Gastrocnemius medialis (tissue), 4 donors: Measurements from ENCODE around the gene EYS. TPM values are rescaled to one million over a fixed set of nuclear protein-coding genes. Genes with fewer than 3 reads are reported as not detected.

Source experiments
- ATAC-seq, 2 donors: fragments of 150-250 bp; one replicate each; pipeline ENCODE4 v1.9.1; 2016
- DNase-seq, 2 donors: peaks; one replicate each; pipeline ENCODE4 v3.0.0-alpha.2; 2019
- H3K27ac ChIP-seq, 4 donors: fragments of 200-600 bp; sonication (generic); 1 replicate in 1 of 4; 2 replicates in 3 of 4; pipeline ENCODE4 v1.5.1; 2016 to 2018; ENCODE audit warnings: mild to moderate bottlenecking in 2 of 4, moderate library complexity in 1 of 4
- H3K27me3 ChIP-seq, 3 donors: fragments of 200-600 bp; sonication (generic) in 2 of 3; 1 replicate in 1 of 3; 2 replicates in 2 of 3; pipeline versions ENCODE4 v1.5.1 to v1.6.0; 2016 to 2019; ENCODE audit warnings: mild to moderate bottlenecking in 1 of 3, moderate library complexity in 1 of 3
- H3K36me3 ChIP-seq, 2 donors: fragments of 200-600 bp; sonication (generic) in 1 of 2; one replicate each; pipeline ENCODE4 v1.5.1; 2017 to 2018
- H3K4me1 ChIP-seq, 2 donors: fragments of 200-600 bp; sonication (generic) in 1 of 2; one replicate each; pipeline ENCODE4 v1.5.1; 2016 to 2017; ENCODE audit warnings: mild to moderate bottlenecking in 2 of 2
- H3K4me3 ChIP-seq, 4 donors: fragments of 200-600 bp; sonication (generic) in 3 of 4; 1 replicate in 1 of 4; 2 replicates in 3 of 4; pipeline ENCODE4 v1.5.1; 2016 to 2019; ENCODE audit warnings: mild to moderate bottlenecking in 2 of 4
- H3K9me3 ChIP-seq, 3 donors: fragments of 200-600 bp; sonication (generic) in 2 of 3; 1 replicate in 1 of 3; 2 replicates in 2 of 3; pipeline ENCODE4 v1.5.1; 2016 to 2019
- CTCF ChIP-seq, 5 experiments: fragments of 450-650 bp in 3 of 5; fragments of 200-600 bp in 2 of 5; sonication (generic) in 2 of 5; IDR thresholded peaks in 4 of 5; conservative IDR thresholded peaks in 1 of 5; 1 replicate in 4 of 5; 2 replicates in 1 of 5; pipeline ENCODE4 v1.5.1; 2016 to 2019; ENCODE audit warnings: antibody characterized with exemption in 5 of 5, mild to moderate bottlenecking in 3 of 5, moderate library complexity in 3 of 5
- POLR2A ChIP-seq, 2 donors: fragments of 450-650 bp; IDR thresholded peaks; one replicate each; pipeline ENCODE4 v1.6.1; 2017; ENCODE audit warnings: antibody characterized with exemption in 2 of 2, mild to moderate bottlenecking in 2 of 2, moderate library complexity in 2 of 2
- in situ Hi-C, 4 donors: fragments of 200-750 bp; cut with MboI; loops; one replicate each; pipeline versions ENCODE4 v1.15.0 to v1.8.0; 2017; ENCODE audit warnings: low sequenced_read_pairs in 4 of 4
- intact Hi-C: fragments of 100-400 bp; cut with DNase I; formaldehyde crosslinking; loops from one replicate; pipeline ENCODE4 v1.15.1; 2023; ENCODE audit warnings: low total_unique reads
- total RNA-seq, 4 donors: library from RNA; depleted of rRNA; stranded (reverse); fragments of >200 nt; gene quantifications; one replicate each; pipeline versions ENCODE4 v1.1.0 to v1.2.3, GENCODE V29; 2016

The EYS gene
- total RNA-seq, 4 donors from 2014 or later: 0.20 TPM; not detected in 3

GRCh38 chr6:64103480-64103879 lies 1603.5 kb downstream of the EYS start:
- H3K9me3 ChIP-seq: no peaks in the 10 kb centered on the region
- H3K4me3 ChIP-seq: no peak overlapping the region
- no peak overlapping the region for H3K27ac ChIP-seq
- H3K4me1 ChIP-seq: no peaks in the 10 kb centered on the region
- no peak for TF ChIP-seq POLR2A (IDR thresholded peaks at IDR 0.05)
- TF ChIP-seq CTCF (IDR thresholded peaks at IDR 0.05 in 4 of 5, conservative IDR thresholded peaks at IDR 0.05 in 1 of 5): no peak
- intact Hi-C loops (no loop called here), in situ Hi-C loops (no loop called here)
- no peaks in the 10 kb centered on the region for H3K36me3 ChIP-seq
- no peak for DNase-seq
- H3K27me3 ChIP-seq: no peaks in the 10 kb centered on the region
- no peak for ATAC-seq

- ATAC-seq: no peak
- no peaks in the 10 kb centered on the region for H3K36me3 ChIP-seq
- H3K4me1 ChIP-seq: no peaks in the 10 kb centered on the region
- no peak overlapping the region for H3K4me3 ChIP-seq
- TF ChIP-seq POLR2A (IDR thresholded peaks at IDR 0.05) (no peak), CTCF (IDR thresholded peaks at IDR 0.05 in 4 of 5, conservative IDR thresholded peaks at IDR 0.05 in 1 of 5) (no peak)
- intact Hi-C loops (no loop called here), in situ Hi-C loops (no loop called here)
- DNase-seq: no peak
- H3K27ac ChIP-seq: no peak overlapping the region
- H3K9me3 ChIP-seq: no peaks in the 10 kb centered on the region
- H3K27me3 ChIP-seq: no peaks in the 10 kb centered on the region
Observed at GRCh38 chr6:64100702-64101303, 1606.2 kb downstream of the EYS start.

- DNase-seq: no peak
- Histone ChIP-seq H3K27ac (no peak overlapping the region), H3K4me1 (no peaks in the 10 kb centered on the region), H3K27me3 (no peaks in the 10 kb centered on the region), H3K4me3 (no peak overlapping the region), H3K36me3 (no peaks in the 10 kb centered on the region), H3K9me3 (no peaks in the 10 kb centered on the region)
- in situ Hi-C loops (no loop called here), intact Hi-C loops (no loop called here)
- TF ChIP-seq CTCF (IDR thresholded peaks at IDR 0.05 in 4 of 5, conservative IDR thresholded peaks at IDR 0.05 in 1 of 5) (no peak), POLR2A (IDR thresholded peaks at IDR 0.05) (no peak)
- no peak for ATAC-seq
Observed at GRCh38 chr6:64090352-64090751, 1616.7 kb downstream of the EYS start.

- Histone ChIP-seq H3K27ac (no peak overlapping the region), H3K9me3 (no peaks in the 10 kb centered on the region), H3K4me1 (no peaks in the 10 kb centered on the region), H3K36me3 (no peaks in the 10 kb centered on the region), H3K27me3 (no peaks in the 10 kb centered on the region), H3K4me3 (no peak overlapping the region)
- TF ChIP-seq POLR2A (IDR thresholded peaks at IDR 0.05): no peak
- no peak for TF ChIP-seq CTCF (IDR thresholded peaks at IDR 0.05 in 4 of 5, conservative IDR thresholded peaks at IDR 0.05 in 1 of 5)
- in situ Hi-C loops (no loop called here), intact Hi-C loops (no loop called here)
- ATAC-seq (no peak), DNase-seq (no peak)
Observed at GRCh38 chr6:64085126-64085525, 1621.9 kb downstream of the EYS start.

GRCh38 chr6:64084185-64084663 lies 1622.8 kb downstream of the EYS start:
- H3K27me3 ChIP-seq: no peaks in the 10 kb centered on the region
- H3K9me3 ChIP-seq: no peaks in the 10 kb centered on the region
- H3K4me3 ChIP-seq: no peak overlapping the region
- intact Hi-C loops (no loop called here), in situ Hi-C loops (no loop called here)
- no peak for DNase-seq
- H3K36me3 ChIP-seq: no peaks in the 10 kb centered on the region
- H3K27ac ChIP-seq: no peak overlapping the region
- no peak for TF ChIP-seq POLR2A (IDR thresholded peaks at IDR 0.05)
- TF ChIP-seq CTCF (IDR thresholded peaks at IDR 0.05 in 4 of 5, conservative IDR thresholded peaks at IDR 0.05 in 1 of 5): no peak
- no peaks in the 10 kb centered on the region for H3K4me1 ChIP-seq
- no peak for ATAC-seq
